Ramos (cell line): ENCODE measurements around the gene TIAM1.

Experiments
- in situ Hi-C: fragments of 300-500 bp; cut with MboI; formaldehyde crosslinking; loops from one replicate; pipeline ENCODE4 v1.14.3; 2022; ENCODE audit warnings: low sequenced_read_pairs; ENCODE audit not compliant: unreplicated experiment

The TIAM1 gene

GRCh38 chr21:31356440-31356839 is 12.4 kb upstream of the TIAM1 start:
- in situ Hi-C loops = no loop called here

- in situ Hi-C loops = no loop called here
Observed at GRCh38 chr21:31354604-31355443, 10.8 kb upstream of the TIAM1 start.

- in situ Hi-C loops = no loop called here
Observed at GRCh38 chr21:31354122-31354521, 10.1 kb upstream of the TIAM1 start.

- in situ Hi-C loops = no loop called here
Observed at GRCh38 chr21:31352836-31353235, 8.8 kb upstream of the TIAM1 start.

GRCh38 chr21:31351960-31352359 is 7.9 kb upstream of the TIAM1 start:
- in situ Hi-C loops = no loop called here

- in situ Hi-C loops = no loop called here
Observed at GRCh38 chr21:31351438-31351837, 7.4 kb upstream of the TIAM1 start.

GRCh38 chr21:31349208-31349607 is 5.1 kb upstream of the TIAM1 start:
- in situ Hi-C loops = no loop called here

GRCh38 chr21:31348188-31348587 is 4.1 kb upstream of the TIAM1 start:
- in situ Hi-C loops = no loop called here

- in situ Hi-C loops = no loop called here
Observed at GRCh38 chr21:31347435-31348032, 3.5 kb upstream of the TIAM1 start.

GRCh38 chr21:31346256-31346821 is 2.3 kb upstream of the TIAM1 start:
- in situ Hi-C loops = no loop called here

GRCh38 chr21:31345136-31345535 is 1.1 kb upstream of the TIAM1 start:
- in situ Hi-C loops = no loop called here

GRCh38 chr21:31343030-31343510 is 991 bp downstream of the TIAM1 start:
- in situ Hi-C loops = no loop called here

- in situ Hi-C loops = no loop called here
Observed at GRCh38 chr21:31342348-31342747, 1.7 kb downstream of the TIAM1 start.

GRCh38 chr21:31340942-31341487 is 3.0 kb downstream of the TIAM1 start:
- in situ Hi-C loops = no loop called here

GRCh38 chr21:31340514-31340913 is 3.5 kb downstream of the TIAM1 start:
- in situ Hi-C loops = no loop called here

GRCh38 chr21:31339721-31340120 is 4.3 kb downstream of the TIAM1 start:
- in situ Hi-C loops = no loop called here

- in situ Hi-C loops = no loop called here
Observed at GRCh38 chr21:31338908-31339368, 5.1 kb downstream of the TIAM1 start.

GRCh38 chr21:31337996-31338907 is 5.8 kb downstream of the TIAM1 start:
- in situ Hi-C loops = no loop called here

- in situ Hi-C loops = no loop called here
Observed at GRCh38 chr21:31337086-31337485, 7.0 kb downstream of the TIAM1 start.

- in situ Hi-C loops = no loop called here
Observed at GRCh38 chr21:31336739-31337040, 7.4 kb downstream of the TIAM1 start.
